Ascending aorta (tissue), 2 donors: ENCODE data around the gene TPRG1. TPM values are rescaled to one million over a fixed set of nuclear protein-coding genes. Genes with fewer than 3 reads are reported as not detected.

ENCODE experiments used
- DNase-seq, 2 donors: peaks; one replicate each; pipeline ENCODE4 v3.0.0-alpha.2; 2019; ENCODE audit warnings: low spot score in 2 of 2
- H3K27ac ChIP-seq, 2 donors: fragments of 200-600 bp; sonication (generic); one replicate each; pipeline ENCODE4 v1.5.1; 2016 to 2017; ENCODE audit warnings: mild to moderate bottlenecking in 1 of 2
- H3K27me3 ChIP-seq: fragments of 200-600 bp; sonication (generic); one replicate; pipeline ENCODE4 v1.5.1; 2017
- H3K36me3 ChIP-seq, 2 donors: fragments of 200-600 bp; sonication (generic); one replicate each; pipeline ENCODE4 v1.5.1; 2016
- H3K4me1 ChIP-seq, 2 donors: fragments of 200-600 bp; sonication (generic); one replicate each; pipeline ENCODE4 v1.5.1; 2016 to 2017; ENCODE audit warnings: mild to moderate bottlenecking in 1 of 2
- H3K4me3 ChIP-seq, 2 donors: fragments of 200-600 bp; sonication (generic); one replicate each; pipeline ENCODE4 v1.5.1; 2016 to 2017; ENCODE audit warnings: mild to moderate bottlenecking in 1 of 2
- H3K9me3 ChIP-seq, 2 donors: fragments of 200-600 bp; sonication (generic); one replicate each; pipeline ENCODE4 v1.5.1; 2016
- intact Hi-C: fragments of 100-400 bp; cut with DNase I; formaldehyde crosslinking; loops from one replicate; pipeline ENCODE4 v1.15.1; 2023
- total RNA-seq: library from RNA; depleted of rRNA; stranded (reverse); fragments of >200 nt; gene quantifications from one replicate; pipeline ENCODE4 v1.1.0, GENCODE V29; 2016
- TF ChIP-seq, protein P1 (sequence below), 3 experiments: fragments of 200-600 bp in 2 of 3; fragments of 450-650 bp in 1 of 3; sonication (generic) in 2 of 3; IDR thresholded peaks; one replicate each; pipeline ENCODE4 v1.5.1; 2016 to 2019; ENCODE audit warnings: antibody characterized with exemption in 3 of 3, mild to moderate bottlenecking in 1 of 3, moderate library complexity in 1 of 3

Gene TPRG1
- total RNA-seq, 1 donor from 2014 or later, result 6.4 TPM

DNA sequence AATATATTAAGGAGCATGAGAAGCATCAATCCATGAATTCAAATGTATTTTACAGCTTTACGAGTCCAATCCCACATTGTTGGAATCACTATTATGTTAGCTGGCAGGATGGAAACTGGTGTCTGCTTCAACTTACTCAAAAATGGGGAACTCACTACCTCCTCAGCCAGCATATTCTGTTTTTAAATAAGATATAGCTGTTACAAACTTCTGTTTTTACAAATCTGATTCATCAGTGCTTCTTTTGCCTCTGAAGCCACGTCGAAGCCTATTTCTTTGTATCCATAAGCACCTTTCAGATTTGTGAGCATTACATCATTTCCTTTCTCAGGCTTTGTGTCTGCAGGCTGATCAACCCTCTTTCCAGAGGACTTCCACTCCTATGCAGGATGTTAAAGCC, 105.9 kb downstream of the TPRG1 start:
- DNase-seq, result no peak
- Histone ChIP-seq H3K9me3 (no peaks in the 10 kb centered on the region), H3K27me3 (no peaks in the 10 kb centered on the region), H3K4me3 (no peak overlapping the region), H3K4me1 (no peaks in the 10 kb centered on the region), H3K36me3 (no peaks in the 10 kb centered on the region), H3K27ac (no peak overlapping the region)
- TF ChIP-seq, protein P1, sequence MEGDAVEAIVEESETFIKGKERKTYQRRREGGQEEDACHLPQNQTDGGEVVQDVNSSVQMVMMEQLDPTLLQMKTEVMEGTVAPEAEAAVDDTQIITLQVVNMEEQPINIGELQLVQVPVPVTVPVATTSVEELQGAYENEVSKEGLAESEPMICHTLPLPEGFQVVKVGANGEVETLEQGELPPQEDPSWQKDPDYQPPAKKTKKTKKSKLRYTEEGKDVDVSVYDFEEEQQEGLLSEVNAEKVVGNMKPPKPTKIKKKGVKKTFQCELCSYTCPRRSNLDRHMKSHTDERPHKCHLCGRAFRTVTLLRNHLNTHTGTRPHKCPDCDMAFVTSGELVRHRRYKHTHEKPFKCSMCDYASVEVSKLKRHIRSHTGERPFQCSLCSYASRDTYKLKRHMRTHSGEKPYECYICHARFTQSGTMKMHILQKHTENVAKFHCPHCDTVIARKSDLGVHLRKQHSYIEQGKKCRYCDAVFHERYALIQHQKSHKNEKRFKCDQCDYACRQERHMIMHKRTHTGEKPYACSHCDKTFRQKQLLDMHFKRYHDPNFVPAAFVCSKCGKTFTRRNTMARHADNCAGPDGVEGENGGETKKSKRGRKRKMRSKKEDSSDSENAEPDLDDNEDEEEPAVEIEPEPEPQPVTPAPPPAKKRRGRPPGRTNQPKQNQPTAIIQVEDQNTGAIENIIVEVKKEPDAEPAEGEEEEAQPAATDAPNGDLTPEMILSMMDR (IDR thresholded peaks at IDR 0.05), result no peak
- intact Hi-C loops, result no loop called here

DNA sequence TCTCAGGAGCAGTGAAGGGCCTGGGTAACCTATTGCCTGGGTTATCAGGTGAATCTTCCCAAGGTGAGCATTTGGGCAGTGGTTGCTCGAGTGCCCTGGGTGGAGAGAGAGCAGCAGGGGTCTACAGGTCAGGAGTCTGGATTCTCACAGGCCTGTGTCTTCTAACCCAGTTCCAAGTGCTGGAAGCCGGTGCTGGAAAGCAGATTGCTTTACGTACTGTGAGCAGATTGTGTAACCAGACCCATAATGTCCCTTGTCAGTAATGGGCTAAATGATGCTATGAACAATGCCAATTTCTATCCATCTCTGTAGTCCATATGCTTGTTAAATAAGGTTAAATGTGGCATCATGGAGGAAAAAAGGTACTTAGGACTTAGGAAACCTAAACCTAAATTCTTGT, 106.5 kb downstream of the TPRG1 start:
- DNase-seq, result no peak
- no peak overlapping the region for H3K4me3 ChIP-seq
- no peaks in the 10 kb centered on the region for H3K27me3 ChIP-seq
- intact Hi-C loops, result no loop called here
- no peaks in the 10 kb centered on the region for H3K36me3 ChIP-seq
- H3K4me1 ChIP-seq, result no peaks in the 10 kb centered on the region
- no peaks in the 10 kb centered on the region for H3K9me3 ChIP-seq
- TF ChIP-seq, protein P1 (IDR thresholded peaks at IDR 0.05), result no peak
- no peak overlapping the region for H3K27ac ChIP-seq

DNA sequence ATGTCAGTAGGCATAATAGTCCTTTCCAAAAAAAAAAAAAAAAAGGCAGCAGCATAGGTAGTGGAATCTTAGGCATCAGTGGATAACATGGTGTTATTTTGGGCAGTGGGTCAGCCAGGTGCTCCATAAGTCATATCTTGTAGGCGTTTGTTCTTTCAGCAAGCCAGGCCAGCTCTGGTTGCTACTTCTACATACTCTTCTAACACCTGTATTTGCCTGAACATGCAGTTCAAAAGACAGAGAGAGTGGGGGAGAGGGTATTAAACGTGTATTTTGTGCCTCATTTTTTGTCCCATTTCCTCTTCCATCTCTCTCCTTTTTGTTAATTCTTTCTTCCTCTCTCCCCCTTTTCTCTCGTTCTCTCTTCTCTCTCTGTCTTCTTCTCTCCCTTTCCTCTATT, 110.4 kb downstream of the TPRG1 start:
- no peaks in the 10 kb centered on the region for H3K9me3 ChIP-seq
- no peaks in the 10 kb centered on the region for H3K27me3 ChIP-seq
- H3K27ac ChIP-seq, result no peak overlapping the region
- no peak overlapping the region for H3K4me3 ChIP-seq
- intact Hi-C loops, result no loop called here
- no peaks in the 10 kb centered on the region for H3K36me3 ChIP-seq
- TF ChIP-seq, protein P1 (IDR thresholded peaks at IDR 0.05), result no peak
- no peaks in the 10 kb centered on the region for H3K4me1 ChIP-seq
- DNase-seq, result no peak

DNA sequence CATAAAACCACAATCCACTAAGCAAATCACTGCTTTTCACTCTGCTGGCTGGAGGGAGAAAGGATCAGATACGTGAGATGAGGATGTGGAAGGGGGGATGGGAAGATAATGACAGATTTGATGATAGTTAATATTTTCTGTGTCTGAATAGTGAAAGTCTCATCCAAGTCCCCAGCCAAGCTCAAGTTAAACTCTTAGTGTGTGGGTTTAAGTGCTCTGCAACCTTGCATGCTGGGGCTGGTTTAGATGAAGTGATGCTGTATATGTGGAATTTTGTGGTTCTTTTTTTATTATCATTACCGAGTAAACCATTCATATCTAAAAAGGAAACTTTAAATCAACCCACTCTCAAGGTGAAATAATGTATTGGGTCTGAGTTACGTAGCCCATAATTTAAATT, 111.0 kb downstream of the TPRG1 start:
- no peaks in the 10 kb centered on the region for H3K9me3 ChIP-seq
- no peaks in the 10 kb centered on the region for H3K4me1 ChIP-seq
- no peak overlapping the region for H3K27ac ChIP-seq
- no peaks in the 10 kb centered on the region for H3K36me3 ChIP-seq
- TF ChIP-seq, protein P1 (IDR thresholded peaks at IDR 0.05), result no peak
- intact Hi-C loops, result no loop called here
- no peak overlapping the region for H3K4me3 ChIP-seq
- no peak for DNase-seq
- H3K27me3 ChIP-seq, result no peaks in the 10 kb centered on the region

DNA sequence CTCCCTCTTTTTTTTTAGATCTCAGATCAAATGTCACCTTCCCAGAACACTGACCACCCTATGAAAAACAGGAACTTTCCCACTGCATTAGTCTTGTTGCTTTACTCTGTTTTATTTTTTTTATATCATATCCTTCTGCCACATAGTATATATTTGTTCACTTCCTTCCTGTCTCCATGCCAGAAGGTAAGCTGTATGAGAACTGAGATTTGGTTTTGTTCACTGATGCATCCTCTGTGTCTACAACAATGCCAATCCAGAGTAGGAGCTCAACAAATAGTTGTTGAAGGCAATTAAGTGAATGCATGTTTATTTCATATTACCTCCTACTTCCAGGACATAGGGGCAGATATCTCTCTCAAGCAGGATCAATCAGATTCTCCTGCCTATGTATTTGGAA, 114.4 kb downstream of the TPRG1 start:
- H3K9me3 ChIP-seq, result no peaks in the 10 kb centered on the region
- TF ChIP-seq, protein P1 (IDR thresholded peaks at IDR 0.05), result no peak
- intact Hi-C loops, result no loop called here
- no peak overlapping the region for H3K4me3 ChIP-seq
- no peaks in the 10 kb centered on the region for H3K4me1 ChIP-seq
- no peaks in the 10 kb centered on the region for H3K27me3 ChIP-seq
- no peaks in the 10 kb centered on the region for H3K36me3 ChIP-seq
- no peak overlapping the region for H3K27ac ChIP-seq
- no peak for DNase-seq

DNA sequence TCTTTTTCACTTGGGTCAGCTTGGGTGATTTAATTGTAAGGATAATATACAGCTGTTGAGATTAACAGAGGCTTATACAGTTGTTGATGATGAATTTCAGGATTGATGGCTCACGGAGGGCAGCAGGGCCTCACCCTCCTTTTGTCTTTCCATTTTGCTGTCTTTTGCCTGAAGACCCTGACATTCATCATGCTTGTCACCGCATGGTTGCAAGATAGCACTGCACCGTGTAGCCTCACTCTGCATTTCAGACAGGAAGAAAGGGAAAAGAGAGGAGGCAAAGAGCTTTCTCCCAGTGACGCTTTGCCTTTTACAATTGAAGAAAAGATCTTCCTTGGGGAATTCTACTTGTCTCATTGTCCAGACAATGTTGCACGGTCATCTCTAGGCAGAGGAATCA, 115.1 kb downstream of the TPRG1 start:
- H3K4me3 ChIP-seq, result no peak overlapping the region
- H3K4me1 ChIP-seq, result no peaks in the 10 kb centered on the region
- no peak overlapping the region for H3K27ac ChIP-seq
- H3K27me3 ChIP-seq, result no peaks in the 10 kb centered on the region
- intact Hi-C loops, result no loop called here
- no peaks in the 10 kb centered on the region for H3K9me3 ChIP-seq
- no peaks in the 10 kb centered on the region for H3K36me3 ChIP-seq
- no peak for DNase-seq
- TF ChIP-seq, protein P1 (IDR thresholded peaks at IDR 0.05), result no peak
